Measurements from ENCODE around the gene CAMTA1. TPM values are rescaled to one million over a fixed set of nuclear protein-coding genes. Genes with fewer than 3 reads are reported as not detected.

CAMTA1 gene
- total RNA-seq, 2 donors from 2014 or later: 100 to 102 TPM

- no peaks in the 10 kb centered on the region for H3K4me1 ChIP-seq (replicated peaks)
- H3K9me3 ChIP-seq: no peaks in the 10 kb centered on the region
Observed at GRCh38 chr1:7549277-7550161, 764.3 kb downstream of the CAMTA1 start.

GRCh38 chr1:7550261-7550865 is 765.1 kb downstream of the CAMTA1 start:
- WGBS: 60% methylated on average over 8 of the region's 8 CpGs
- H3K4me1 ChIP-seq (replicated peaks): no peaks in the 10 kb centered on the region
- no peak overlapping the region for H3K27ac ChIP-seq
- no peaks in the 10 kb centered on the region for H3K9me3 ChIP-seq
- H3K36me3 ChIP-seq: no peaks in the 10 kb centered on the region
- TF ChIP-seq POLR2AphosphoS5 (IDR thresholded peaks at IDR 0.05): no peak
- no peak for TF ChIP-seq CTCF (IDR thresholded peaks at IDR 0.05)
- TF ChIP-seq POLR2A (IDR thresholded peaks at IDR 0.05): no peak
- intact Hi-C loops (cut with DNase I): no loop called here
- no peaks in the 10 kb centered on the region for H3K27me3 ChIP-seq (replicated peaks; ENCODE audit: insufficient read depth)
- H3K4me3 ChIP-seq: no peak overlapping the region
- DNase-seq (ENCODE audit: low spot score): no peak

More at GRCh38 chr1:7549277-7550161, 764.3 kb downstream of the CAMTA1 start:
- intact Hi-C loops (cut with DNase I): no loop called here
- H3K27me3 ChIP-seq (replicated peaks; ENCODE audit: insufficient read depth): no peaks in the 10 kb centered on the region
- DNase-seq (ENCODE audit: low spot score): no peak
- no peak overlapping the region for H3K27ac ChIP-seq
- 43% methylated on average over 10 of the region's 10 CpGs for WGBS
- TF ChIP-seq CTCF (IDR thresholded peaks at IDR 0.05): no peak
- TF ChIP-seq POLR2A (IDR thresholded peaks at IDR 0.05): no peak
- TF ChIP-seq POLR2AphosphoS5 (IDR thresholded peaks at IDR 0.05): no peak
- no peaks in the 10 kb centered on the region for H3K36me3 ChIP-seq
- no peak overlapping the region for H3K4me3 ChIP-seq

GRCh38 chr1:7550981-7551380 is 765.7 kb downstream of the CAMTA1 start:
- H3K9me3 ChIP-seq: no peaks in the 10 kb centered on the region
- intact Hi-C loops (cut with DNase I): no loop called here

GRCh38 chr1:7551442-7551841 is 766.2 kb downstream of the CAMTA1 start:
- no peak for DNase-seq (ENCODE audit: low spot score)
- intact Hi-C loops (cut with DNase I): no loop called here
- 60% methylated on average over 8 of the region's 8 CpGs for WGBS
- no peaks in the 10 kb centered on the region for H3K9me3 ChIP-seq
- H3K36me3 ChIP-seq: no peaks in the 10 kb centered on the region
- no peaks in the 10 kb centered on the region for H3K4me1 ChIP-seq (replicated peaks)
- no peak overlapping the region for H3K27ac ChIP-seq
- no peaks in the 10 kb centered on the region for H3K27me3 ChIP-seq (replicated peaks; ENCODE audit: insufficient read depth)
- no peak overlapping the region for H3K4me3 ChIP-seq
- TF ChIP-seq POLR2A (IDR thresholded peaks at IDR 0.05): no peak
- no peak for TF ChIP-seq POLR2AphosphoS5 (IDR thresholded peaks at IDR 0.05)

More at GRCh38 chr1:7550981-7551380, 765.7 kb downstream of the CAMTA1 start:
- Histone ChIP-seq H3K36me3 (no peaks in the 10 kb centered on the region), H3K4me1 (replicated peaks) (no peaks in the 10 kb centered on the region), H3K27me3 (replicated peaks; ENCODE audit: insufficient read depth) (no peaks in the 10 kb centered on the region), H3K27ac (no peak overlapping the region), H3K4me3 (no peak overlapping the region)
- TF ChIP-seq POLR2A (IDR thresholded peaks at IDR 0.05): no peak
- no peak for TF ChIP-seq CTCF (IDR thresholded peaks at IDR 0.05)
- TF ChIP-seq POLR2AphosphoS5 (IDR thresholded peaks at IDR 0.05): no peak
- no peak for DNase-seq (ENCODE audit: low spot score)
- WGBS: 86% methylated on average over 6 of the region's 6 CpGs

- 77% methylated on average over 9 of the region's 9 CpGs for WGBS
- no peak overlapping the region for H3K27ac ChIP-seq
- no peak for TF ChIP-seq CTCF (IDR thresholded peaks at IDR 0.05)
- no peak for TF ChIP-seq POLR2AphosphoS5 (IDR thresholded peaks at IDR 0.05)
- no peak for TF ChIP-seq POLR2A (IDR thresholded peaks at IDR 0.05)
- no peaks in the 10 kb centered on the region for H3K36me3 ChIP-seq
- intact Hi-C loops (cut with DNase I): no loop called here
- H3K4me3 ChIP-seq: no peak overlapping the region
- no peaks in the 10 kb centered on the region for H3K9me3 ChIP-seq
- no peak for DNase-seq (ENCODE audit: low spot score)
- no peaks in the 10 kb centered on the region for H3K4me1 ChIP-seq (replicated peaks)
- no peaks in the 10 kb centered on the region for H3K27me3 ChIP-seq (replicated peaks; ENCODE audit: insufficient read depth)
Observed at GRCh38 chr1:7552402-7552801, 767.1 kb downstream of the CAMTA1 start.

Data from prostate gland (tissue), 2 donors.